Coronary artery (tissue), 2 donors: ENCODE results near the gene BACE2.
"Not testable (repeated sequence)": the region's sequence is repeated elsewhere in the genome, so short reads cannot be mapped to it uniquely, and the experiment has no call there.

Experiments
- DNase-seq: peaks from one replicate; pipeline ENCODE4 v3.0.0-alpha.2; 2017; ENCODE audit warnings: low spot score
- H3K27ac ChIP-seq, 2 donors: fragments of 200-600 bp; sonication (generic); one replicate each; pipeline ENCODE4 v1.5.1; 2016 to 2019
- H3K4me3 ChIP-seq: fragments of 200-600 bp; sonication (generic); 2 replicates; pipeline ENCODE4 v1.5.1; 2016; ENCODE audit warnings: mild to moderate bottlenecking, moderate library complexity
- CTCF ChIP-seq: fragments of 200-600 bp; sonication (generic); IDR thresholded peaks from one replicate; pipeline ENCODE4 v1.5.1; 2019; ENCODE audit warnings: antibody characterized with exemption

Gene BACE2

GRCh38 chr21:41187537-41188025 is 19.6 kb downstream of the BACE2 start:
- DNase-seq = no peak
- TF ChIP-seq CTCF = no peak
- Histone ChIP-seq H3K27ac (no peak overlapping the region), H3K4me3 (no peak overlapping the region)

- no peak overlapping the region for H3K27ac ChIP-seq
- no peak overlapping the region for H3K4me3 ChIP-seq
- no peak for TF ChIP-seq CTCF
- no peak for DNase-seq
Observed at GRCh38 chr21:41188486-41189149, 20.7 kb downstream of the BACE2 start.

GRCh38 chr21:41189150-41189745 is 21.3 kb downstream of the BACE2 start:
- DNase-seq = no peak
- no peak overlapping the region for H3K4me3 ChIP-seq
- no peak for TF ChIP-seq CTCF
- H3K27ac ChIP-seq = no peak overlapping the region

GRCh38 chr21:41192552-41192951 is 24.6 kb downstream of the BACE2 start:
- not testable (repeated sequence) for H3K4me3 ChIP-seq, DNase-seq, H3K27ac ChIP-seq

- DNase-seq = no peak
- TF ChIP-seq CTCF = no peak
- Histone ChIP-seq H3K4me3 (no peak overlapping the region), H3K27ac (no peak overlapping the region)
Observed at GRCh38 chr21:41195311-41195710, 27.4 kb downstream of the BACE2 start.

DNA sequence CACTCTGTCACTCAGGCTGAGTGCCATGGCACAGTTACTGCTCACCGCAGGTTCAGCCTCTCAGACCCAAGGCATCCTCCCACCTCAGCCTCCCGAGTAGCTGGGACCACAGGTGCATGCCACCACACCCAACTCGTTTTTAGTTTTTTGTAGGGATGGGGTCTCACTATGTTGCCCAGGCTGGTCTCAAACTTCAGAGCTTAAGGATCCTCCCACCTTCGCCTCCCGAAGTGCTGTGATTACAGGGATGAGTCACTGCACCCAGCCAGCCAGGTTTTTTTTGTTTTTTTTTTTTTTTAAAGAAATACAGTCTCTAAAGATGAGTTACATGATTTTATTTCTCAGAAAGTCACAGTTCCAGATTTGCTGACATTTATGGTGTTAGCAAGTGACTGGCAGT is 29.0 kb downstream of the BACE2 start:
- H3K4me3 ChIP-seq = no peak overlapping the region
- DNase-seq = no peak
- no peak overlapping the region for H3K27ac ChIP-seq
- no peak for TF ChIP-seq CTCF

DNA sequence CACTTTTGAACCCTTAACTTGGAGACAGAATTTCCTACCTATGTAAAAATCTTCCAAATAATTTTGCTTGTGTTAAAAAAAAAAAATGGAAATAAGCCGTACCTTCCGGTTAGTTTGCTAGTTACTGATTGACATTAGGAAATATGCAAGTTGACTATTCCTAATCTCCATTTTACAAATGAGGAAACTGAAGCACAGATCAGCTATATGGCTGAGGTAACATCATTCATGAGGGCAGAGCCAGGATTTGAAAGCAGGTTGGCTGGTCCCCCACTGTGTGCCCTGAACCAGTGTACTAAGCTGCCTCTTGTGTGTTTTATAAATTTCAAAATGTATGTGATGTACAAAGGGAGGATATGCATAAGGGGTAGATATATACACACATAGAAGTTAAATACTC is 29.6 kb downstream of the BACE2 start:
- H3K4me3 ChIP-seq = no peak overlapping the region
- no peak for DNase-seq
- no peak overlapping the region for H3K27ac ChIP-seq
- TF ChIP-seq CTCF = no peak

GRCh38 chr21:41198647-41199046 is 30.7 kb downstream of the BACE2 start:
- H3K4me3 ChIP-seq, DNase-seq, H3K27ac ChIP-seq: not testable (repeated sequence)
